HG02642 (cell line): ENCODE measurements around the gene NUF2.
A peak's percentile ranks its signal among the peaks of the same experiment; 100 is the strongest.
"Not testable (repeated sequence)": the region's sequence is repeated elsewhere in the genome, so short reads cannot be mapped to it uniquely, and the experiment has no call there.

Experiments used
- ATAC-seq: cut with Tn5 transposase; IDR thresholded peaks from one replicate; pipeline ENCODE4 v1.9.1; 2021; ENCODE audit warnings: mild to moderate bottlenecking; ENCODE audit not compliant: unreplicated experiment, poor library complexity

NUF2 gene

DNA sequence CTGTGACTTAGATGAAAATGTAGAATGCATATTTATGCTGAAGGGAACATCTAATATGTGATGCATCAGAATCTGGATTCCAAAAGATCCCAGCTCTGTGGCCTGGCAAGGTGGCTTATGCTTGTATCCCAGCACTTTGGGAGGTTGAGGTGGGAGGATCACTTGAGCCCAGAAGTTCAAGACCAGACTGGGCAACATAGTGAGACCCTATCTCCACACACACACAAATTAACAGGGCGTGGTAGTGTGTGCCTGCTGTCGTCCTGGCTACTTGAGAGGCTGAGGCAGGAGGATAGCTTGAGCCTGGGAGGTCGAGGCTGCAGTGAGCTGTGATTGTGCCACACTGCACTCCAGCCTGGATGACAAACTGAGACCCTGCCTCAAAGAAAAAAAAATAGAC is 1.6 kb downstream of the NUF2 start:
- not testable (repeated sequence) for ATAC-seq

DNA sequence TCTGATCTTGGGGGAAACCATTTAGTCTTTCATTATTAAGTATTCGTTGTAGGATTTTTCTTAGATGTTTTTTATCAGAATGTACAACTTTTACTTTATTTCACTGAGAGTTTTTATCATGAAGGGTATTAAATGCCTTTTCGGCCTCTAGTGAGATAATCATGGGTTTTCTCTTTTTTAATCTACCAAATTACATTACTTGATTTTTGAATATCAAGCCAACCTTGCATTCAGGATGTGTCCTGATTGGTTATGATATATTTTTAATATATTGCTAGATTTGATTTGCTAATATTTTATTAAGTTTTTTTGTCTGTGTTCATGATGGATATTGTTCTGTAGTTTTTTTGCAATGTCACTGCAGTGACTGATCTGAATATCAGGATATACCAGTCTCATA is 9.4 kb downstream of the NUF2 start:
- no peak for ATAC-seq

DNA sequence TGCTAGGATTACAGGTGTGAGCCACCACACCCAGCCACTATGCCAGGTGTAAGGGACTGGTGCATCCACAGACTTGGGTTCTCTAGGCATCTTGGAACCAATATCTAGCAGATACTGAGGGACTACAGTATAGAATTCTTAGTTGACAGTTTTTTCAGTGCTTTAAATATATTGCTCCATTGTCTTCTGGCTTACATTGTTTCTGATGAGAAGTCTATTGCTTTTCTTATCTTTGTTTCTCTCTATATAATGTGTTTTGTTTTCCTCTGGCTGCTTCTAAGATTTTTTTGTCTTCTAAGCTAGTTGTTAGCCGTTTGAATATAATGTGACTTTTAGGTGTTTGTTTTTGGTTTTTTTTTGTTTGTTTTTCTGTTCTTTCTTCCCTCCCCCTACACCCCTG is 13.5 kb downstream of the NUF2 start:
- no peak for ATAC-seq

DNA sequence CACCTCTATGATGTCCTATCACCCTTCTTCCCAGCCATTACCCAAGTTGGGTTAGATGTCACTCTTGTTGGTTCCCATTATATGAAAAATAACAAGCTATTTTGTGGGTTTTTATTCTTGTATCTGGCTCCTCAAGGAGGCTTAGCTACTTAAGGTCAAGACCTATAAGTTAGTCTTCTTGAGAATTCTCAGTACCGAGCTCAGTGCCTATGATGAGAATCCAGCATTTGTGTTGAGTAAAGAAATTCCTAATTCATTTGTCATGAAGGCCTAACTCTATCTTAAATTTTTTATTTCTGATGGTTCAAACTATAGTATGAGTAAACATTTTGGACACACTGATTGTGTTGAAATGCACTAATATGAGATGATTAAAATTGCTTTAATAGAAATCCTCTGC is 15.9 kb downstream of the NUF2 start:
- ATAC-seq: no peak

DNA sequence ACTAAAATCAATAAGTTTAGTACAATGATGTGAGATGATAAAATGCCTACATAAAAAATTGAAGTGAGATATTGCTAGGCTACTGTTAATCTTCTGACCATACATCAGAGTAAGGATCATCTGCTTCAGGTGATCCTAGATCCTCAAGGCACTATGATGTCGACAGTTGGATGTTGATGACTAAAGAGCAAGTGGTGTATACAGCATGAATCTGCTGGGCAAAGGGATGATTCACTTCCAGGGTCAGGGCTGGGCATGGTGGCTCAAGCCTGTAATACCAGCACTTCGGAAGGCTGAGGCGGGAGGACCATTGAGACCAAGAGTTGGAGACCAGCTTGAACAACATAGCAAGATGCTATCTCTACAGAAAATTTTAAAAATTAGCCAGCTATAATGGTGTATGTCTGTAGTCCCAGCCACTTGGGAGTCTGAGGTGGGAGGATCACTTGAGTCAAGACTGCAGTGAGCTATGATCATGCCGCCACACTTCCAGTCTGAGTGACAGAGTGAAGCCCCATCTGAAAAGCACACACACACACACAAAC is 24.6 kb downstream of the NUF2 start:
- no peak for ATAC-seq

DNA sequence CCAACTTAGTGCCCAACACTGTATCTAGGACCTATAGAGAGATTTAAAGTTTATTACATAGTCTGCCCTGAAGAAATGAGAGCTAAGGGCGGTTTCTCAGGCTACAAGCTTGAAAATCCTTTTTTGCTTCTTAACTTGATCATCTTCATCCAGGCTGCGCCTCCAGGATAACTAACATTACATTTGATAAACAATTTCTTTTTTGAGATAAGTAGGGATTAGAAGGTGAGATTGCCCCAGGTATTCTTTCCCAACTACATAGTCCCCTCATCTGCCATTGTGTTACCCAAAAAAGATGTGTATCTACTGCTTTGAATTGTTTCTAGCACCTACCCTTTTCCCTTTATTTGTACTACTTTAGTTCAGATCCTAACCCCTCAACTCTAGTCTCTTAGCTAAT is 25.4 kb downstream of the NUF2 start:
- ATAC-seq: no peak

- ATAC-seq: no peak
These were observed 30.2 kb downstream of the NUF2 start for GRCh38 chr1:163351912-163352311.

DNA sequence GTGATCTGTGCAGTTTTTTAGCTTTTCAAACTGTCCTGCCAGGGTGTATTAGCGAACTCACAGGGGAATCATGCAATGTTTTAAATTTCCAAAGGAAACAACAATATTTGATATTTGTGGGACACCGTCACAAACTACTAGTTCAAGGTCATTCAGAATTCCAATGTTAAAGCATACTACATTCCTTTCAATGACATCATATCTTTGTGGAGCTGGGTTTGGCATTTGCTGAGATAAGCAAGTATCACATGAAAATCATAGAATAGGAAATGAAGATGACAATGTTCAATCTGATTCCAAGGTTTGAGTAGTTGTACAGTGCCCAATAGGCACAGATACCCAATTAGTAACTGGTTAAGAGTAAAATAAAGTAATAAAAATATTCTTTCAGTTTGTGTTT is 35.6 kb downstream of the NUF2 start:
- ATAC-seq: no peak

DNA sequence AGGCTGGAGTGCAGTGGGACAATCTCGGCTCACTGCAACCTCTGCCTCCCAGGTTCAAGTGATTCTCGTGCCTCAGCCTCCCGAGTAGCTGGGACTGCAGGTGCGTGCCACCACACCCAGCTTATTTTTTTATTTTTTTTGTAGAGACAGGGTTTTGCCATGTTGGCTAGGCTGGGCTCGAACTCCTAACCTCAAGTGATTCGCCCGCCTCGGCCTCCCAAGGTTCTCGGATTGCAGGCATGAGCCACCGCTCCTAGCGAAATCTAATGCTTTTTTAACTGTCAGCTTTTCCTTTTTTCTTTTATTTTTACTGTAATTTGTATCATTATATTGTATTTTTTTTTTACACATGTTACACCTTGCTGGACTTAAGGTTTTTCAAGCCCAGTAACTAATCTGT is 36.4 kb downstream of the NUF2 start:
- ATAC-seq: not testable (repeated sequence)

DNA sequence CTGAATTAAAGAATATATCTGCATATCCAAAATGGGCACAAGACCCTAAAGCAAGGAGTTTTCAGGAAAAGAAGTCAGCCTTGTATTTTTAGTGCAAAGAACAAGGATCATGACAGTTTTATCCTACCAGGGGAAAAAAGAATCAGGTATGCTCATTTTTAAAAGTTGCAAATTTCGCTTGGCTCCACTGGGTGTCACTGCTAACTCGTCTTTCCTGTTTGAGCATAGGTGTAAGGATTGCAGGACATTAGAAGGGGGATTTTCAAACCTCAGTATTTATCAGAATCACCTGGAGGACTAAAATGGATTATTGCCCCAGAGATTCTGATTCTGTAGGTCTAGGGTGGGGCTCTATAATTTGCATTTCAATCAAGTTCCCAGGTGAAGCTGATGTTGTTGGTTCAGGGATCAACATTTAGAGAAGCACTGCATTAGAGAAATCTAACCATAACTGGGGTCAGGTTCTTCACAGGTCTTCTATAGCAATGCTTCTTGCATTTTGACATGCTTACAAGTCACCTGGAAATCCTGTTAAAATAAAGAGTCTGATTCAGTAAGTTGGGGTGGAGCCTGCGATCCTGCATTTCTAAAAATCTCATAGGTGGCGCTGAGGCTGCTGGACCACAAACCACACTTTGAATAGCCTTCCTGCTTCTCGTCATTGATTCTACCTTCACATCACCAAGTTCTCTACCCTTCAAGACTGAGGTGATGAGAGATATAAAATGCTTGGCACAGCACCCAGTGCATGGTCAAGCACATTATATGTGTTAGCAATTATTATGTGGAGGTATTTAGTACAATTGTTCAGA is 39.6 kb downstream of the NUF2 start:
- ATAC-seq: peak; percentile 59

DNA sequence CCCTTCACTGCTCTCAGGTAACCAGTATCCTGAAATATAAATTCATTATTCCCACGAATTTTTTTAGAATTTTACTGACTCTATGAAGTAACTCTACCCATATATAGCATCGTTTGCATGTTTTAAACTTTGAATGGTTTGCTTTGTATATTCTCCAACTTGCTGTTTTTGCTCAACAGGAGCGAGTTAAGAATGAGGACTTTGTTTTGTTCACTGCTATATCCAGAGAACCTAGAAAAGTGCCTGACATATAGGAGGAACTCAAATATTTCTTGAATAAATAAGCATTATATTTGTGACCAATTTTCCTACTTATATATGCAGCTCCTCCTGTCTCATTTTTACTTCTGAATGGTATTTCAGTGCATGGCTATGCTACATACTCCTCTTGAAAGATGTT is 43.4 kb downstream of the NUF2 start:
- ATAC-seq: no peak

- ATAC-seq: no peak
These were observed 44.8 kb downstream of the NUF2 start for GRCh38 chr1:163366555-163366954.

DNA sequence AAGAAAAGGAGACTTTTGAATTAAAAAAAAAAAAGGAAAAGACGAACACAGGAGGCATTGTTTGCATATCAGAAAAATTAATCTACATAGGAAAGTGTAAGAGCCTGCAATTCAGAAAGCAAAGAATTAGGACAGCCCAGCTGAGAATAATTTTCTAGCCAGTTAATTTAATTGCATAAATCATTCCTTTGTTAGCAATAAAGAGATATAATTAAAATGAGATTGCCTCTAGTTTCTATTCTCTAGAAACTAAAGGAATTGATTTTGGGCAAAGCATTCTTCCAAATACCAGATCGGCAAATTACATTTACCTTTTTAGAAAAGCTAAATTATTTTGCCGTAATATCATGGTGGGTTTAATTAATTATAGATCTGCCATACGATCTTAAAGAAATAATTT is 46.0 kb downstream of the NUF2 start:
- ATAC-seq: no peak

- ATAC-seq: no peak
These were observed 50.8 kb downstream of the NUF2 start for GRCh38 chr1:163372576-163372975.

DNA sequence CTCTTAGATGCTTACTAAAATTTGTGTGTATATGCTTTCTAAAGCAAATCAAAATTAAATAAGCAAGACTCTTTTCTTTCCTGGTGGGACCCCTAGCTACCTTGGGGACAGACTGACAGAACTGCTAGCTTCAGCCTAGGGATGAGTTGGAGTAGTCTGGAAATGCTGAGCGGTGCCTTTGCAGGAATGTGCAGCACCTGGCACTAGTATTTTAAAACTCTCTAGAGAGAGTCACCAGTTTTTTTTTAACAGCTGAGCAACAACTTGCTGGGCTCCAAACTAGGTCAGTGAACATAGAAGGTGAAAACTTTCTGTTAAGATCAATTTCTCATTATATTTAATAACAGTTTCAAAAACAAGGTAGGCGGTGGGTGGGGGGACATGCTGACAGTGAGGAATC is 56.8 kb downstream of the NUF2 start:
- no peak for ATAC-seq

DNA sequence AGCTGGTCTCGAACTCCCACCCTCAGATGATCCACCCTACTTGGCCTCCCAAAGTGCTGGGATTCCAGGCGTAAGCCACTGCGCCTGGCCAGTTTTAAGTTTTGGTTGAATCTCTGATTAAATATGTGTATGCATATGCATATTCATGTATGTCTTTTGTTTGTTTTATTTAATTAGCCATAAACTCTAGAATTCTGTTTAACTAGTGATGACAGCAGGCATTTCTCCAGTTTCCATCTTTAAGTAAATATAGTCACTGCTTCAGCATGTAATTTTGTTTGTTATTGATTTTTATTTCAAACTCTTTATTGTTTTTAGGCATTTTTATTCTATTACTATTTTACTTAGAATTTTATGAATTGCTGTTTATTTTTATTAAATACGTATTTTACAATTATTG is 58.0 kb downstream of the NUF2 start:
- ATAC-seq: no peak

- no peak for ATAC-seq
These were observed 59.9 kb downstream of the NUF2 start for GRCh38 chr1:163381487-163382184.

GRCh38 chr1:163382395-163382794 is 60.6 kb downstream of the NUF2 start:
- no peak for ATAC-seq

DNA sequence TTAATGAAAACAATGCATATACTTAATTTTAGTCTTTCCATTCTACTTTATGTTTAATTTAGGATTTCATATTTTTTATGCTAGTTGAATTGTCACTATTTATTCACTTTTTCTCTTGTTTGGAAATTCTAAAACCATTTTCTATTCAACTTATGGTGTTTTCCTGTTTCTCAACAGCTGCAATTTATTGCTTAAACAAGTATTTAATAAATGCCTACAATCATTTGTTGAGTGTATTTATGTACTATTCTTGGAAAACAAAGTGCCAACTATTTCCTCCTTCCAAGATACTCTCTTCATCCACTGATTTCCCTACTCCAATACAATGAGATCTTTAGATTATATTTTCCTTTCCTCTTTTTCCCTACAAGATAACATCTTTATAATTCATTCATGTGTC is 65.4 kb downstream of the NUF2 start:
- ATAC-seq: no peak

GRCh38 chr1:163388970-163389369 is 67.2 kb downstream of the NUF2 start:
- no peak for ATAC-seq

GRCh38 chr1:163395790-163396189 is 74.0 kb downstream of the NUF2 start:
- no peak for ATAC-seq
